AML-193 (cell line): ENCODE data around the gene MRPL33.
A peak's percentile ranks its signal among the peaks of the same experiment; 100 is the strongest.
"Not testable (repeated sequence)": the region's sequence is repeated elsewhere in the genome, so short reads cannot be mapped to it uniquely, and the experiment has no call there.

Experiments used
- DNase-seq, 2 experiments: peaks; one replicate each; lab custom pipeline; 2025; lab: John Stamatoyannopoulos, UW

MRPL33 gene

GRCh38 chr2:27741673-27742072 is 29.8 kb upstream of the MRPL33 start:
- DNase-seq: no peak

- no peak for DNase-seq
Observed at GRCh38 chr2:27742571-27742970, 28.9 kb upstream of the MRPL33 start.

- not testable (repeated sequence) for DNase-seq
Observed at GRCh38 chr2:27745494-27745893, 26.0 kb upstream of the MRPL33 start.

- no peak for DNase-seq
Observed at GRCh38 chr2:27746325-27746724, 25.2 kb upstream of the MRPL33 start.

- no peak for DNase-seq
Observed at GRCh38 chr2:27747827-27748352, 23.6 kb upstream of the MRPL33 start.

GRCh38 chr2:27748803-27749554 is 22.5 kb upstream of the MRPL33 start:
- DNase-seq: not testable (repeated sequence)

- no peak for DNase-seq
Observed at GRCh38 chr2:27751377-27751776, 20.1 kb upstream of the MRPL33 start.

GRCh38 chr2:27752551-27753237 is 18.8 kb upstream of the MRPL33 start:
- DNase-seq: no peak

- DNase-seq: peak; percentile 65 to 84
Observed at GRCh38 chr2:27754138-27754588, 17.4 kb upstream of the MRPL33 start.

GRCh38 chr2:27754831-27755230 is 16.7 kb upstream of the MRPL33 start:
- no peak for DNase-seq

- no peak for DNase-seq
Observed at GRCh38 chr2:27756091-27756490, 15.4 kb upstream of the MRPL33 start.

- DNase-seq: peak; percentile 81 to 83
Observed at GRCh38 chr2:27756544-27757498, 14.7 kb upstream of the MRPL33 start.

GRCh38 chr2:27762951-27763906 is 8.3 kb upstream of the MRPL33 start:
- DNase-seq: no peak

- DNase-seq: no peak
Observed at GRCh38 chr2:27763907-27764267, 7.6 kb upstream of the MRPL33 start.

- not testable (repeated sequence) for DNase-seq
Observed at GRCh38 chr2:27764526-27764925, 7.0 kb upstream of the MRPL33 start.

- DNase-seq: no peak
Observed at GRCh38 chr2:27765621-27766286, 5.8 kb upstream of the MRPL33 start.

- DNase-seq: no peak
Observed at GRCh38 chr2:27766287-27766661, 5.2 kb upstream of the MRPL33 start.

GRCh38 chr2:27771202-27771547 is 344 bp upstream of the MRPL33 start:
- no peak for DNase-seq

GRCh38 chr2:27772804-27773203 is 1.3 kb downstream of the MRPL33 start:
- DNase-seq: peak in 1 of 2 experiments; percentile 20

GRCh38 chr2:27773959-27774358 is 2.4 kb downstream of the MRPL33 start:
- peak; percentile 17 to 33 for DNase-seq
